GM18868 (cell line): Measurements from ENCODE around the gene AGGF1.
"Not testable (repeated sequence)": the region's sequence is repeated elsewhere in the genome, so short reads cannot be mapped to it uniquely, and the experiment has no call there.

ENCODE experiments used
- ATAC-seq: cut with Tn5 transposase; IDR thresholded peaks from one replicate; pipeline ENCODE4 v1.9.1; 2021; ENCODE audit warnings: mild to moderate bottlenecking, moderate library complexity; ENCODE audit not compliant: unreplicated experiment

Gene AGGF1

GRCh38 chr5:77030097-77031071 lies at the start of gene AGGF1:
Gene AGGF1 (plus strand): TSS chr5:77030404. CDS start chr5:77030767, 363 bp downstream.
- peak; percentile 99 for ATAC-seq

GRCh38 chr5:76980518-76981144 lies 49.6 kb upstream of the AGGF1 start:
- no peak for ATAC-seq

GRCh38 chr5:76982450-76982849 lies 47.8 kb upstream of the AGGF1 start:
- no peak for ATAC-seq

- no peak for ATAC-seq
These were observed 46.7 kb upstream of the AGGF1 start for GRCh38 chr5:76983468-76983867.

DNA sequence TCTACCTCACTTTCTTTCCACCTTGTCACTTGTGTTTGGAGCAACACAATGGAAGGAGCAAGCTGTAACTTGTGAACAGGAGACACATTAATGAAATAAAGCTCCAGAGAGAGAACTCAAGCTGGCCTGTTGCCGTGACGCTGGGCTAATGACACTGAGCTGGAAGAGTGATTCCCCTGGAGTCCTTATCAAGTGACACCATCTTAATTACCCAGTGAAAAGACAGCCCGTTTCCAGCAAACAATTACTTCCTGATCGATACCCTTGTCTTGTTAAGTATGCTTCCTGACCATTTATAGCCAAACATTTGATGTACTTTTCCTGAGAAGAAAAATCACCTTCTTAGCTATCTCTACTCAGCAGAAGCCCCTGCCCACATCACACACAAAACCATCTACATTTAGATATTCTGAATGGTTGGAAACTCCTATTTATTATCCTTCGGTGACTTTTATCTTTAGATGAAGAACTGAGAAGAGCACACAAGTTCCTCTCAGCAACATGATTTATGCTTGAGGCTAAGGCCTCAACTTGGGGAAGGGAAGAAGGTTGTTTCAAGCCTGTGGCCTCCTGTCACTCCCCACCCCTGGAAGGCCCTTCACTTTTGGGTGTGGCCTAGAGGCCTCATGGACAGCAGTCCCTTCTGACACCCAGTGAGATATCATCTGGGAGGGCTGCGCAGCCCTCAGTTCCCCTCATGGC lies 43.2 kb upstream of the AGGF1 start:
- no peak for ATAC-seq

DNA sequence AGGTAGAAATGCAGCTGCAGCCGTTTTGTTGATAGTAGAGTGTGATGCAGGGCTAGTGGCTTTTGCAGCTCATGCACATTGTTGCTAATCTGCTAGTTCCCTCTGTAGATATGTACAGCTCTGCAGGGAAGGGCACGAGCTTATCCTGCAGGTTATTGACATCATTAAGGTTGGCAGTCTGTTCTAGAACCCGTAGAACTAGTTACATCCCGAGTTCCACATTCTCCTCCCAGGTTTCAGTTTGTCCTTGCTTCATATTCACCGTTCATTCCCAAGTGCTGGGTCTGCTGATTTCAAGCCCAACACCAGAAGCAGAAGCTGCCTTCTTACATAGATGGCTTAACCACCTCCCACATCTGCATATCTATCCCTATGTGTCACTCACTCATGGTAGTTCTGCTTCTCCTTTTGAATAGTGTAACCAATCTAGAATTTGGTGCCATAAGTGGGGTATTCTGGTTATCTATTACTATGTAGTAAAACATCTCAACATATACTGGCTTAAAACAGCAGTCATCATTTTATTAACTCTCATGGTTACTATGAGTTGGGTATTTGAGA lies 39.2 kb upstream of the AGGF1 start:
- no peak for ATAC-seq

GRCh38 chr5:76993436-76993835 lies 36.8 kb upstream of the AGGF1 start:
- ATAC-seq = not testable (repeated sequence)

DNA sequence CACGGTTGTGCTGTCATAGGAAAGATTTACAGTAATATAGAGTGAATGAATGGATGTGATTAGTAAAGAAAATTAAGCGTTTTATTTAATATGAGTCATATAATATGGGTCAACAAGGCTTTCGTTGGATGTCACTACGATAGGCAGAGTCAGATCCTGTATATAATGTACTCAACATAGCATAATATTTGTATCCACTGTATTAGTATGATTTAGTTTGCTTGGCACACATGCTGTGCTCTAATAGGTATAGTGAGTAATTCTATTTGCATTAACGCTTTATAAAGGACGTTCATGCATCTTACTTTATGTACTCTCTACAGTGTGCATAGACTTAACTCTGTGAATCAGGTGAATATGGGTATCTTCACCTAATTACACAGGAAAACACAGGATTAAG lies 35.9 kb upstream of the AGGF1 start:
- no peak for ATAC-seq

DNA sequence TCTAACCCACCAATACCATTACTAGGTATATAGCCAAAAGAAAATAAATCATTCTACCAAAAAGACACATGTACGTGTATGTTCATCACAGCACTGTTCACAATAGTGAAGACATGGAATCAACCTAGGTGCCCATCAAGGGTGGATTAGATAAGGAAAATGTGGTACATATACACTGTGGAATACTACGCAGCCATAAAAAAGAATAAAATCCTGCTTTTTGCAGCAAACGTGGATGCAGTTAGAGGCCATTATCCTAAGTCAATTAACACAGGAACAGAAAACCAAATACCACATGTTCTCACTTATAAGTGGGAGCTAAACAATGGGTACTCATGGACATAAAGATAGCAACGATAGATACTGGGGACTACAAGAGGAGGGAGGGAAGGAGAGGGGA lies 32.0 kb upstream of the AGGF1 start:
- not testable (repeated sequence) for ATAC-seq

DNA sequence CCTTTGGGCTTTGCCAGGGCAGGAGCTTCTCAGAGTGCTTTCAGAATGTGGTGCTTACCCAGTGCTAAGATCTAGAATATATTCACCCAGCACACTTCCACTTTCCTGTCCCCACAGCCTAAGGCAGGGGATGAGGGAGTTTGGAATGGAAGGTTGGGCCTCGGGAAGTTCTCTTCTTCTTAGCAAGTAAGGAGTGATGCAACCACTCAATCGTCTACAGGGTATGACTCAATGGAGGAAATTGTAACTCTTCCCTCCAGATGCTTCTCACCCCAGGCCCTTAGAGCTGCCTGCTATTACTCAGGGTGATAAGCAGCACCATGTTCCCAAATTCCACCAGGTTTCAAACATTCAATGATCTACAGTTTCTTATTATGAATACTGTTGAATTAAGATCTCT lies 30.8 kb upstream of the AGGF1 start:
- ATAC-seq = no peak

- ATAC-seq = no peak
These were observed 27.0 kb upstream of the AGGF1 start for GRCh38 chr5:77003246-77003645.

- ATAC-seq = no peak
These were observed 24.1 kb upstream of the AGGF1 start for GRCh38 chr5:77006124-77006523.

- no peak for ATAC-seq
These were observed 21.8 kb upstream of the AGGF1 start for GRCh38 chr5:77008413-77008812.

GRCh38 chr5:77010243-77010642 lies 20.0 kb upstream of the AGGF1 start:
- no peak for ATAC-seq

DNA sequence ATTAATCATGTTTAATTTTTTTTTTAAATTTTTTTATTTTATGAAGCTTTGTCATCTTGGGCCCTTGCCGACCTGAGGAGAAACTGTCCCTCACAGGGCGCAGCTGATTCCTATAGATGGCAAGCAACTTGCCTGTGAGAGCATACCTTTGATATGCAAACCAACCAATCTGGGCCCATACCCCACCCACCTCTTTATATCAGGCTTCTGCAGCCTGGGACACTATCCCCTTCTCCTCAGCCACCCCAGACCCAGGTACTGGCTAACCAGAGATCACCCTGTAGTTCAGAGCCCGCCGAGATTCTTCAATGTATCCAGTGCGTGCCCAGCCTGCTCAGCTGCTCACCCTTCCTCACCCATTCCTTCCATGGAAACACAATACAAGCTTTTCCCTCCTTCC lies 18.7 kb upstream of the AGGF1 start:
- no peak for ATAC-seq

- ATAC-seq = no peak
These were observed 17.6 kb upstream of the AGGF1 start for GRCh38 chr5:77012601-77013000.

DNA sequence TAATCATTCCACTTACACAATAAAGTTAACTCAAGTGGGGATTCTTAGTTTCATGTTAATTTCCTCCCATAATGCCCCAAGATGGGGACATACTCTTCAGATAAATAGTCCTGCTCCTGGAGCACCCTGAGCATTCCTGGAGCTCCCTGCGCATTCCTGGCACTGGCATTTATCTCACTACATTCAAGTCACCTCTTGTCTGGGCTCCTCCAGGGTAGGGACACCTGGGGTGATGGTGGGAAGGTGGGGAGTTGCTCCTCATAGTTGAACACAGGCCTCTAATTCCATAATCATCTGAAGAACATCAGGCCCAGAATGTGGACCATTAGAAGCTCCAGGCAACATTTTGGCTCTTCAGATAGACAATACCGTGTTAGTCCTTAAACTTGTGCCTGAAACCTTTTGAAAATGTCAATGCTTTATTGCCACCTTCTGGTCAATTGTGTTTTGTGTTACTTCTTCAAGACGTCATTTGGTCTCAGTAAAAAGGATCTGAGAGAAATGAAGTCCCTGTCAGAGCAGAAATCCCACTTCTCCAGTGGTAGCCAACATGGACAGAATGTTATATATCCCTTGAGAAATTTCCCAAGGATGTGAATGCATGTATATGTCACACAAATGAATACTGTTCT lies 14.2 kb upstream of the AGGF1 start:
- ATAC-seq = no peak

DNA sequence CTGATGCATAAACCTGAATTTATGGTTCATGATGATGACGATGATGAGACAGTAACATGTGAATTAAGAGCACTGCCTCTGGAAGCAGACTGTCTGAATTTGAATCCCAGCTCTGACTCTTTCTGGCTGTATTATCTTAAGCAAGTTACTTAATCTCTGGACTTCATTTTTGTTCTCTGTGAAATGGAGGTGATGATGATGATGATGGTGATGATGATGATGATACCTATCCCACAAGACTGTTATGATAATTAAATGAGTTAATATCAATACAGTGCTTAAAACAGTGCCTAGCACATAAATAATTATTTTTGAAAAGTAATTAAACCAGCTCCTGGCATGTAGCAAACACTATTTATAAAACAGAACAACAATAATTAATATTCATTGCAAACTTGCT lies 13.2 kb upstream of the AGGF1 start:
- ATAC-seq = no peak

- no peak for ATAC-seq
These were observed 12.5 kb upstream of the AGGF1 start for GRCh38 chr5:77017668-77018067.

DNA sequence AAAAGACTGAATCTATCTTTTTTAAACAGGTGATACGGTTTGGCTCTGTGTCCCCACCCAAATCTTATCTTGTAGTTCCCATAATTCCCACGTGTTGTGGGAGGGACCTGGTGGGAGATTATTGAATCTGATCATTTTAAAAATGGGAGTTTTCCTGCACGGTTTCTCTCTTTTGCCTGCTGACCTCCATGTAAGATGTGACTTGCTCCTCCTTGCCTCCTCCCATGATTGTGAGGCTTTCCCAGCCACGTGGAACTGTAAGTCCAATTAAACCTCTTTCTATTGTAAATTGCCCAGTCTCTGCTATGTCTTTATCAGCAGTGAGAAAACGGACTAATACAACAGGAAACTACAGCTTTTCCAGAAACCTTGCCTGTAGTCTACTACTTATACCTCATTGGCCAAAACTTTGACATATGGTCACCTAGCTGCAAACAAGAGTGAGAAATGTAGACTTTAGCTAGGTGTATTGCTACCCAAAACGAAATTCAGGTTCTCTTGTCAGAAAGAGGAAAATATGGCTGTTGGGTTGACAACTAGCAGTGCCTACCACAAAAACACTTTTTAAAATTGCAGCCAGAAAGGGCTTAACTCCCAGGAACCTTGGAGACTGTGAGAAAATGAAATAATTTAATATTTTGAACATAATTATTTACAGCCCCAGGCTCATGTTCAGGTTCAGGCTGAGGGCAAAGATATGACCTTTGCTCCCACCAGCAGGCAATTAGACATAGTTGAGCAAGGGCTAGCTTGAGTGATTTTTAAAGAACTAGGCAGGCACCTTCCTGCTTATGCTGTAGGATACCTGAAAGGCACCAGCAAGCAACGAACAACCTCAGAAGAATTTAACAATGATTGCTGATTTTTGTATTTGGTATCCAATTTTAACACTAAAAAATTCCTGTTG lies 7.4 kb upstream of the AGGF1 start:
- no peak for ATAC-seq
